ENCODE results near the gene LSMEM2. TPM values are rescaled to one million over a fixed set of nuclear protein-coding genes. Genes with fewer than 3 reads are reported as not detected.

Gene LSMEM2
- total and polyA plus RNA-seq, 2 of the 8 experiments (the other 6 are each of a cell fraction or from before 2014, with no cell fraction given): 0.58 to 0.68 TPM

GRCh38 chr3:50258979-50259378 lies 19.9 kb upstream of the LSMEM2 start:
- no peak overlapping the region for H4K91ac ChIP-seq (replicated peaks; ENCODE audit: insufficient read length, low read length)

More at GRCh38 chr3:50258979-50259378, 19.9 kb upstream of the LSMEM2 start:
- Histone ChIP-seq H2BK120ac (replicated peaks; ENCODE audit: low read depth, low read length) (no peak overlapping the region), H2BK20ac (ENCODE audit: low read length) (no peak overlapping the region), H2BK12ac (ENCODE audit: low read depth, low read length) (no peak overlapping the region), H3K27me3 (replicated peaks in 1 of 4; ENCODE audit: control insufficient read depth in 3 of 4, extremely low read depth in 1 of 4, insufficient read depth in 3 of 4, low read length in 3 of 4) (no peaks in the 10 kb centered on the region), H3K56ac (replicated peaks; ENCODE audit: insufficient read length, low read depth, low read length) (no peak overlapping the region), H3K79me2 (ENCODE audit: control insufficient read depth in 1 of 2, insufficient read depth in 2 of 2, low read length in 2 of 2) (no peaks in the 10 kb centered on the region), H4K20me1 (replicated peaks in 1 of 2; ENCODE audit: control insufficient read depth in 1 of 2, insufficient read depth in 2 of 2, low read length in 2 of 2) (peaks cover 2 to 7% of the 10 kb centered on the region in 2 experiments), H3K27ac (ENCODE audit: low read depth, low read length) (no peak overlapping the region), H2AFZ (ENCODE audit: low read length) (no peak overlapping the region), H3K79me1 (ENCODE audit: low read depth, low read length) (peaks cover 4% of the 10 kb centered on the region; the same call in 1 of the 2 replicates), H2BK5ac (ENCODE audit: low read depth, low read length) (no peak overlapping the region), H3K18ac (ENCODE audit: extremely low read depth, low read length) (no peak overlapping the region), H4K8ac (ENCODE audit: extremely low read depth, insufficient read depth, low read length) (no peak overlapping the region), H3K4me1 (replicated peaks in 1 of 4; ENCODE audit: control insufficient read depth in 3 of 4, insufficient read depth in 4 of 4, low read length in 3 of 4) (peaks cover 0 to 18% (median 14%) of the 10 kb centered on the region in 4 experiments; a peak in 6 of 7 replicates), H3K23me2 (ENCODE audit: low read depth, low read length) (no peaks in the 10 kb centered on the region), H3K9me3 (ENCODE audit: insufficient read depth in 2 of 2, low read depth in 1 of 2, low read length in 1 of 2) (no peaks in the 10 kb centered on the region), H3K23ac (ENCODE audit: insufficient read length) (no peak overlapping the region), H3K9ac (replicated peaks in 1 of 4; ENCODE audit: extremely low read depth in 1 of 4, low read depth in 3 of 4, low read length in 3 of 4) (no peak overlapping the region), H2AK5ac (ENCODE audit: low read depth, low read length) (no peak overlapping the region), H4K5ac (ENCODE audit: insufficient read length, low read depth, low read length) (no peak overlapping the region), H3K14ac (ENCODE audit: insufficient read length) (no peak overlapping the region), H2BK15ac (ENCODE audit: low read length) (no peak overlapping the region), H3K4ac (replicated peaks; ENCODE audit: insufficient read length, low read depth, low read length) (no peak overlapping the region), H3K4me3 (ENCODE audit: extremely low read depth in 1 of 4, insufficient read depth in 2 of 4, low read depth in 3 of 4, low read length in 4 of 4) (no peak overlapping the region), H3K4me2 (ENCODE audit: insufficient read depth in 1 of 2, low read depth in 2 of 2, low read length in 2 of 2) (no peak overlapping the region), H3K36me3 (ENCODE audit: control insufficient read depth in 2 of 4, insufficient read depth in 4 of 4, low read length in 3 of 4) (peaks cover 15 to 26% (median 20%) of the 10 kb centered on the region in 4 experiments; a peak in 7 of 8 replicates)
- FAIRE-seq (no peak), DNase-seq (ENCODE audit: low read depth in 1 of 2, low spot score in 2 of 2) (no peak)
- peak in 1 of 3 experiments; percentile 18; a peak in 1 of 4 replicates for TF ChIP-seq CTCF (IDR thresholded peaks at IDR 0.05; ENCODE audit: control extremely low read depth in 1 of 3, insufficient read depth in 1 of 3, low read depth in 1 of 3, low read length in 3 of 3)
- TF ChIP-seq SP1 (IDR thresholded peaks at IDR 0.05; ENCODE audit: low read depth, low read length): no peak
- 94% methylated on average over 16 of the region's 16 CpGs; no CpG with 5 or more reads in 1 of the 2 experiments for WGBS, 2 experiments (ENCODE audit: extremely low coverage in 1 of 2, insufficient coverage in 1 of 2, insufficient read length in 1 of 2, insufficient replicate concordance in 2 of 2, low coverage in 1 of 2, low lambda C conversion rate in 2 of 2, missing lambda C conversion rate in 1 of 2)
- CTCF ChIA-PET (ENCODE audit: partially characterized antibody): interaction anchor here (0.6 to 53.5 kb wide), 12 partner anchors 10 to 921 kb away, joined by 3 to 2149 read pairs (median 8); partner anchors contain the start of genes GNAI2, GNAT1, IFRD2 and LSMEM2
- POLR2A ChIA-PET (ENCODE audit: partially characterized antibody): interaction anchor here (0.6 to 4.3 kb wide), 16 partner anchors 9 to 64 kb away, joined by 3 to 35 read pairs (median 5); partner anchors contain the start of genes GNAI2, HYAL2, LSMEM2 and SEMA3B
